ENCODE measurements around the gene PON2.
"Not testable (repeated sequence)": the region's sequence is repeated elsewhere in the genome, so short reads cannot be mapped to it uniquely, and the experiment has no call there.

PON2 gene

DNA sequence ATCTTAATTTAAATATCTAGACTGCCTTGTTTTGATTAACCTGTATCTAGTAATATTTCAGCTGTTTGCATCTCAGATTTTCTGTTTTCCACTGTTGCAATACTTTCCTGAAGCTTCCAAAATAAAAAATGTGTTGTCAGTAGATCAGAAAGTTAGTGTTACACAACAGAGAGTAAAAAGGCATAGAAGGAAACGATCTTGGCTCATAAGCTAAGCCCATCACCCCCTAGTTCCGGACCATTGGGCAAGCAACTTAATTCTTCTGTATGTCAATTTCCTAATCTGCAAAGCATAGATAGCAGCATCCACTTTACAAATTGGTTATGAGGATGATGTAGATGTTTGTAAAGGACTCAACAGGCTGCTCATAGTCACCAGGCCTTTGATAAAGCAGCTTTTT, 43.1 kb downstream of the PON2 start:
- no CpG with 5 or more reads among the region's 2 CpGs for WGBS (ENCODE audit: insufficient coverage)
- Histone ChIP-seq H3K9me3 (ENCODE audit: control extremely low read depth in 1 of 5, control insufficient read depth in 4 of 5, insufficient read depth in 2 of 5, low read depth in 1 of 5, low read length in 4 of 5) (no peaks in the 10 kb centered on the region), H3K27me3 (replicated peaks in 2 of 5; ENCODE audit: control insufficient read depth in 4 of 5, insufficient read depth in 5 of 5, low read length in 4 of 5) (peaks cover 0 to 10% (median 5%) of the 10 kb centered on the region in 5 experiments), H3K4me3 (ENCODE audit: control insufficient read depth in 1 of 7, extremely low read depth in 1 of 7, insufficient read depth in 4 of 7, low read depth in 2 of 7, low read length in 6 of 7) (no peak overlapping the region), H3K36me3 (ENCODE audit: control insufficient read depth in 4 of 4, insufficient read depth in 4 of 4, low read length in 3 of 4) (no peaks in the 10 kb centered on the region), H3K27ac (ENCODE audit: insufficient read depth in 1 of 2, low read depth in 1 of 2, low read length in 2 of 2, poor library complexity in 1 of 2, severe bottlenecking in 2 of 2) (no peak overlapping the region), H3K4me1 (ENCODE audit: control extremely low read depth in 1 of 4, control insufficient read depth in 4 of 4, insufficient read depth in 4 of 4, low read length in 3 of 4) (peaks cover 0 to 12% (median 8%) of the 10 kb centered on the region in 4 experiments)
- no peak for DNase-seq
- CTCF ChIA-PET = interaction anchor here (0.7 kb wide), 1 partner anchor 11 kb away, joined by 4 read pairs; no protein-coding TSS in a partner anchor
- POLR2A ChIA-PET = no interaction called here

DNA sequence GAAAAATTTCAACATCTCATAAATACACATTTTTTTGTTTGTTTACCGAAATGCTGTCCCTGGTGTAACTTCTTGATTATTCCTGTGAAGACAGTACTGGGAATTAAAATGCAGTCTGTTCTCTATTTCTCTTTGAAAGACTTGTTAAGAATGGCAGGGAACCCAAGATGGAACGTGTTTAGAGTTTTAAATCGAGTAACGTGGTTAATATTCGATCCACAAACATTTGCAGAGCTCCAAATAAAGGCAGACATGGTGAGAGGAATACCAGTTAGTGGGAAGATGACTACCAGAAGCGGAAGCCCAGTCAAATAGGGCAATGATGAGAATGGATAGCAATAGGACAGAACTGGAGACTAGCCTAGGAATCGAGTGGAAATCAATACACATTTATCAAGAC, 45.3 kb downstream of the PON2 start:
- Histone ChIP-seq H3K4me3 (ENCODE audit: control insufficient read depth in 1 of 7, extremely low read depth in 1 of 7, insufficient read depth in 4 of 7, low read depth in 2 of 7, low read length in 6 of 7) (no peak overlapping the region), H3K36me3 (ENCODE audit: control insufficient read depth in 4 of 4, insufficient read depth in 4 of 4, low read length in 3 of 4) (no peaks in the 10 kb centered on the region), H3K9me3 (ENCODE audit: control extremely low read depth in 1 of 5, control insufficient read depth in 4 of 5, insufficient read depth in 2 of 5, low read depth in 1 of 5, low read length in 4 of 5) (no peaks in the 10 kb centered on the region), H3K27ac (ENCODE audit: insufficient read depth in 1 of 2, low read depth in 1 of 2, low read length in 2 of 2, poor library complexity in 1 of 2, severe bottlenecking in 2 of 2) (no peak overlapping the region), H3K27me3 (replicated peaks in 2 of 5; ENCODE audit: control insufficient read depth in 4 of 5, insufficient read depth in 5 of 5, low read length in 4 of 5) (peaks cover 0 to 3% (median 0%) of the 10 kb centered on the region in 5 experiments), H3K4me1 (ENCODE audit: control extremely low read depth in 1 of 4, control insufficient read depth in 4 of 4, insufficient read depth in 4 of 4, low read length in 3 of 4) (no peaks in the 10 kb centered on the region)
- ChIA-PET POLR2A (no interaction called here), CTCF (interaction anchor here (1.8 kb wide), 1 partner anchor 12 kb away, joined by 4 read pairs; no protein-coding TSS in a partner anchor)
- DNase-seq = no peak
- WGBS (ENCODE audit: insufficient coverage) = 98% methylated on average over 4 of the region's 7 CpGs

DNA sequence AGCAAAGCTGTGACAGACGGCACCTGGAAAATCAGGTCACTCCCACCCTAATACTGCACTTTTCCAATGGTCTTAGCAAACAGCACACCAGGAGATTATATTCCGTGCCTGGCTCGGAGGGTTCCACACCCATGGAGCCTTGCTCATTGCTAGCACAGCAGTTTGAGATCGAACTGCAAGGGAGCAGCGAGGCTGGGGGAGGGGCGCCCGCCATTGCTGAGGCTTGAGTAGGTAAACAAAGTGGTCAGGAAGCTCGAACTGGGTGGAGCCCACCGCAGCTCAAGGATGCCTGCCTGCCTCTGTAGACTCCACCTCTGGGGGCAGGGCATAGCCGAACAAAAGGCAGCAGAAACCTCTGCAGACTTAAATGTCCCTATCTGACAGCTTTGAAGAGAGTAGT, 55.4 kb downstream of the PON2 start:
- H3K27ac ChIP-seq (ENCODE audit: insufficient read depth in 1 of 2, low read depth in 1 of 2, low read length in 2 of 2, poor library complexity in 1 of 2, severe bottlenecking in 2 of 2); CTCF ChIA-PET; H3K4me3 ChIP-seq (ENCODE audit: control insufficient read depth in 1 of 7, extremely low read depth in 1 of 7, insufficient read depth in 4 of 7, low read depth in 2 of 7, low read length in 6 of 7); H3K27me3 ChIP-seq (replicated peaks in 2 of 5; ENCODE audit: control insufficient read depth in 4 of 5, insufficient read depth in 5 of 5, low read length in 4 of 5); H3K36me3 ChIP-seq (ENCODE audit: control insufficient read depth in 4 of 4, insufficient read depth in 4 of 4, low read length in 3 of 4); H3K4me1 ChIP-seq (ENCODE audit: control extremely low read depth in 1 of 4, control insufficient read depth in 4 of 4, insufficient read depth in 4 of 4, low read length in 3 of 4); DNase-seq; POLR2A ChIA-PET: not testable (repeated sequence)
- H3K9me3 ChIP-seq (ENCODE audit: control extremely low read depth in 1 of 5, control insufficient read depth in 4 of 5, insufficient read depth in 2 of 5, low read depth in 1 of 5, low read length in 4 of 5) = peaks cover 0 to 12% (median 0%) of the 10 kb centered on the region in 5 experiments
- 100% methylated on average over 4 of the region's 10 CpGs for WGBS (ENCODE audit: insufficient coverage)

DNA sequence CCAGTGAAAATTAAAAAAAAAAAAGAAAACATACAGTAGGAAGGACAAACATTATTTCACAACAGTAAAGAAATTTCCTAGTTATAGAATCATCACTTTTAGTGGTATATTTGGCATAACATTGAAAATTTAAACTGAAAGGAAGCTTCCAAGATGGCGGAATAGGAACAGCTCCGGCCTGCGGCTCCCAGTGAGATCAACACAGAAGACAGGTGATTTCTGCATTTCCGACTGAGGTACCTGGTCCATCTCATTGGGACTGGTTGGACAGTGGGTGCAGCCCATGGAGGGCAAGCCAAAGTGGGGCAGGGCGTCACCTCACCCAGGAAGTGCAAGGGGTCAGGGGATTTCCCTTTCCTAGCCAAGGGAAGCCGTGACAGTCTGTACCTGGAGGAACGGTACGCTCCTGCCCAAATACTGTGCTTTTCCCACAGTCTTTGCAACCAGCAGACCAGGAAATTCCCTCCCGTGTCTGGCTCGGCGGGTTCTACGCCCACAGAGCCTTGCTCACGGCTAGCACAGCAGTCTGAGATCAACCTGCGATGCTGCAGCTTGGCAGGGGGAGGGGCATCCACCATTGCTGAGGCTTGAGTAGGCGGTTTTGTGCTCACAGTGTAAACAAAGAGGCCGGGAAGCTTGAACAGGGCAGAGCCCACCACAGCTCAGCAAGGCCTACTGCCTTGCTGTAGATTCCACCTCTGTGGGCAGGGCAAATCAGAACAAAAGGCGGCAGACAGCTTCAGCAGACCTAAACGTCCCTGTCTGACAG, 58.0 kb downstream of the PON2 start:
- no peaks in the 10 kb centered on the region for H3K27me3 ChIP-seq (replicated peaks in 2 of 5; ENCODE audit: control insufficient read depth in 4 of 5, insufficient read depth in 5 of 5, low read length in 4 of 5)
- 95% methylated on average over 18 of the region's 18 CpGs for WGBS (ENCODE audit: insufficient coverage)
- H3K27ac ChIP-seq (ENCODE audit: insufficient read depth in 1 of 2, low read depth in 1 of 2, low read length in 2 of 2, poor library complexity in 1 of 2, severe bottlenecking in 2 of 2) = no peak overlapping the region
- H3K36me3 ChIP-seq (ENCODE audit: control insufficient read depth in 4 of 4, insufficient read depth in 4 of 4, low read length in 3 of 4) = no peaks in the 10 kb centered on the region
- no peak for DNase-seq
- peaks cover 0 to 12% (median 0%) of the 10 kb centered on the region in 5 experiments for H3K9me3 ChIP-seq (ENCODE audit: control extremely low read depth in 1 of 5, control insufficient read depth in 4 of 5, insufficient read depth in 2 of 5, low read depth in 1 of 5, low read length in 4 of 5)
- CTCF ChIA-PET = interaction anchor here (0.5 to 1.2 kb wide), 3 partner anchors 13 to 816 kb away, joined by 3 to 5 read pairs (median 4); no protein-coding TSS in a partner anchor
- H3K4me3 ChIP-seq (ENCODE audit: control insufficient read depth in 1 of 7, extremely low read depth in 1 of 7, insufficient read depth in 4 of 7, low read depth in 2 of 7, low read length in 6 of 7) = no peak overlapping the region
- POLR2A ChIA-PET = no interaction called here
- no peaks in the 10 kb centered on the region for H3K4me1 ChIP-seq (ENCODE audit: control extremely low read depth in 1 of 4, control insufficient read depth in 4 of 4, insufficient read depth in 4 of 4, low read length in 3 of 4)

DNA sequence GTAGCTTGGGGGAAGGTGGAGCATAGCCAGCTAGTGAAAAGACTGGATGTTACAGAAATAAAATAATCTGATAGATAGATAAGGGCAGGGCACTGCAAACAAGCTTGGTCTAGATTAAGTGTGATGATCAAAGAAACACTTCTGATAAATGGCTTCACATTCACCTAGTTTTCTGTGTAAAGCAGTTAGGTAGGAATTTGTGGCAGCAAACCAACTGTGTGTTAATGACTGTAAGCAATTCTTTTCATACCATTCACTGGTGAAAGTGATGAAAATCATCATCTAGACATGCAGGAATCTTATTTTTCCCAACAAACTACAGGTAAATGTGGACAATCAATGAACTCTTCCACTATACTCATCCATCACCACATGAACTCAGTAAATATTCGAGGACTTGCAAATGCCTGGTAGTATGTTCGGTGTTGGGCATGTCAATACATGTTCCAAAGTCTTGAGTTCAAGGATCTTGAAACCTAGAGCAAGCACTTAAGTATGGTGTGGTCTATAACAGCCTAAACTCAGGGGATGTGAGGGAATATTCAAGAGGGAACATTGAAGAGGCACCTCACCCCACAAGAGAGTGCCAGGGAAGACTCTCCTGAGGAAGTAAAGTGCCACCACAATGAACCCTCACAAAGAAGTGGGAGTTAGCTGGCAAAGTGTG, 59.1 kb downstream of the PON2 start:
- Histone ChIP-seq H3K27ac (ENCODE audit: insufficient read depth in 1 of 2, low read depth in 1 of 2, low read length in 2 of 2, poor library complexity in 1 of 2, severe bottlenecking in 2 of 2) (no peak overlapping the region), H3K4me1 (ENCODE audit: control extremely low read depth in 1 of 4, control insufficient read depth in 4 of 4, insufficient read depth in 4 of 4, low read length in 3 of 4) (no peaks in the 10 kb centered on the region), H3K27me3 (replicated peaks in 2 of 5; ENCODE audit: control insufficient read depth in 4 of 5, insufficient read depth in 5 of 5, low read length in 4 of 5) (no peaks in the 10 kb centered on the region), H3K9me3 (ENCODE audit: control extremely low read depth in 1 of 5, control insufficient read depth in 4 of 5, insufficient read depth in 2 of 5, low read depth in 1 of 5, low read length in 4 of 5) (peaks cover 0 to 12% (median 0%) of the 10 kb centered on the region in 5 experiments), H3K36me3 (ENCODE audit: control insufficient read depth in 4 of 4, insufficient read depth in 4 of 4, low read length in 3 of 4) (no peaks in the 10 kb centered on the region), H3K4me3 (ENCODE audit: control insufficient read depth in 1 of 7, extremely low read depth in 1 of 7, insufficient read depth in 4 of 7, low read depth in 2 of 7, low read length in 6 of 7) (no peak overlapping the region)
- CTCF ChIA-PET = interaction anchor here (0.7 kb wide), 1 partner anchor 134 kb away, joined by 3 read pairs; no protein-coding TSS in a partner anchor
- WGBS (ENCODE audit: insufficient coverage) = 100% methylated on average over 1 of the region's 2 CpGs
- POLR2A ChIA-PET = no interaction called here
- DNase-seq = no peak

DNA sequence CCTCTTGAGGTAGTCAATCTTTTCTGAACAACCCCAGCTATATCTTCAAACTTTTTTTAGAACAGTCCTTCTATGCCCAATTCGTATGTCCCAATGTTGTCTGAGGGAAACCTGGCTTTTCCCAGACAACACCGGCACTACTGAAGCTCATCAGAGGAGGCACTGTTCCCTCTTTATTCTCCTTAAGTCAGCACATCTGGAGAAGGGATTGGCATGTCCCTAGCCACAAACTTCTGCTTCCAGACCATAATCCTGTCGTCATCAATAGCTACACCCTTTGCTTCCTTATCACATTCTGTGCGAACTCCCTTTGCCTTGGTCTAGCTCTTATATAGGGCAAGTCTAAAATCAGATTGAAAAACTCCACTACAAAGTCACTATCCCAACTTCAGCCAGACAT, 61.5 kb downstream of the PON2 start:
- H3K36me3 ChIP-seq (ENCODE audit: control insufficient read depth in 4 of 4, insufficient read depth in 4 of 4, low read length in 3 of 4) = no peaks in the 10 kb centered on the region
- no peak for DNase-seq
- H3K4me1 ChIP-seq (ENCODE audit: control extremely low read depth in 1 of 4, control insufficient read depth in 4 of 4, insufficient read depth in 4 of 4, low read length in 3 of 4) = no peaks in the 10 kb centered on the region
- H3K27ac ChIP-seq (ENCODE audit: insufficient read depth in 1 of 2, low read depth in 1 of 2, low read length in 2 of 2, poor library complexity in 1 of 2, severe bottlenecking in 2 of 2) = no peak overlapping the region
- CTCF ChIA-PET = no interaction called here
- no peaks in the 10 kb centered on the region for H3K27me3 ChIP-seq (replicated peaks in 2 of 5; ENCODE audit: control insufficient read depth in 4 of 5, insufficient read depth in 5 of 5, low read length in 4 of 5)
- peaks cover 0 to 6% (median 0%) of the 10 kb centered on the region in 5 experiments for H3K9me3 ChIP-seq (ENCODE audit: control extremely low read depth in 1 of 5, control insufficient read depth in 4 of 5, insufficient read depth in 2 of 5, low read depth in 1 of 5, low read length in 4 of 5)
- 92% methylated on average over 2 of the region's 4 CpGs for WGBS (ENCODE audit: insufficient coverage)
- POLR2A ChIA-PET = interaction anchor here (0.6 kb wide), 1 partner anchor 29 kb away, joined by 3 read pairs; no protein-coding TSS in a partner anchor
- H3K4me3 ChIP-seq (ENCODE audit: control insufficient read depth in 1 of 7, extremely low read depth in 1 of 7, insufficient read depth in 4 of 7, low read depth in 2 of 7, low read length in 6 of 7) = no peak overlapping the region

DNA sequence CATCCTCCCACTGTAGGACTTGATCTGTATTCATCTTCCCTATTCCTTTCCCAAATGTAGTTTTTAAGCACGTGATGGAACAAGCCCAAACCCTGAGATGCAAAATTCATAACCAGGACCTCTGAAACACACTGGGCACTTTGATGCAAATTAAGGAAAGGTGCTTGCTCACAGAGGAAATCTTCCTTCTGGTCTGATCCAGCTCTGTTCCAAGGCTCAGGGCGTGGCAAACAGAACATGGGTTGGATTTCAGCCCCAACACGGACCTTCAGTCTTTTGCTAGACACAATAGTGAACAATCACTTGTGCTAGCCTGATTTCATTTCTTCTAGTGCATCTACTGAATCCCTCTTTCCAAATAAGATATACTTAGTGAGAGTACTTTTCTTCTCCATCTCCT, 66.6 kb downstream of the PON2 start:
- CTCF ChIA-PET = no interaction called here
- no peak overlapping the region for H3K27ac ChIP-seq (ENCODE audit: insufficient read depth in 1 of 2, low read depth in 1 of 2, low read length in 2 of 2, poor library complexity in 1 of 2, severe bottlenecking in 2 of 2)
- H3K9me3 ChIP-seq (ENCODE audit: control extremely low read depth in 1 of 5, control insufficient read depth in 4 of 5, insufficient read depth in 2 of 5, low read depth in 1 of 5, low read length in 4 of 5) = no peaks in the 10 kb centered on the region
- POLR2A ChIA-PET = no interaction called here
- no peak overlapping the region for H3K4me3 ChIP-seq (ENCODE audit: control insufficient read depth in 1 of 7, extremely low read depth in 1 of 7, insufficient read depth in 4 of 7, low read depth in 2 of 7, low read length in 6 of 7)
- H3K27me3 ChIP-seq (replicated peaks in 2 of 5; ENCODE audit: control insufficient read depth in 4 of 5, insufficient read depth in 5 of 5, low read length in 4 of 5) = peaks cover 0 to 2% (median 0%) of the 10 kb centered on the region in 5 experiments
- DNase-seq = no peak
- no peaks in the 10 kb centered on the region for H3K4me1 ChIP-seq (ENCODE audit: control extremely low read depth in 1 of 4, control insufficient read depth in 4 of 4, insufficient read depth in 4 of 4, low read length in 3 of 4)
- H3K36me3 ChIP-seq (ENCODE audit: control insufficient read depth in 4 of 4, insufficient read depth in 4 of 4, low read length in 3 of 4) = no peaks in the 10 kb centered on the region
- WGBS (ENCODE audit: insufficient coverage) = 100% methylated on average over 3 of the region's 3 CpGs

Data from common myeloid progenitor, CD34-positive (primary cell).